WTC11 (cell line): ENCODE results near the gene HORMAD1.

ENCODE experiments used
- CREM ChIP-seq: sonication (generic); formaldehyde crosslinking; IDR thresholded peaks from 2 replicates; pipeline ENCODE4 v1.8.1; 2022; ENCODE audit warnings: mild to moderate bottlenecking, missing genetic modification reagents, moderate library complexity
- CTCF ChIP-seq: fragments of 200-600 bp; IDR thresholded peaks from 2 replicates; pipeline ENCODE4 v1.8.0; 2022; ENCODE audit warnings: antibody characterized with exemption
- E2F5 ChIP-seq: sonication (generic); formaldehyde crosslinking; IDR thresholded peaks from 2 replicates; pipeline ENCODE4 v1.8.1; 2022; ENCODE audit warnings: mild to moderate bottlenecking, moderate library complexity, missing genetic modification reagents
- HMGXB4 ChIP-seq: sonication (generic); formaldehyde crosslinking; IDR thresholded peaks from 2 replicates; pipeline ENCODE4 v1.8.1; 2023; ENCODE audit warnings: mild to moderate bottlenecking, moderate library complexity, missing genetic modification reagents
- NFE2L1 ChIP-seq: sonication (generic); formaldehyde crosslinking; IDR thresholded peaks from 2 replicates; pipeline ENCODE4 v1.8.1; 2023; ENCODE audit warnings: missing genetic modification reagents
- STAT6 ChIP-seq: sonication (generic); formaldehyde crosslinking; conservative IDR thresholded peaks from 2 replicates; pipeline ENCODE4 v1.8.1; 2023; ENCODE audit warnings: mild to moderate bottlenecking, low read depth, missing genetic modification reagents, moderate library complexity

- TF ChIP-seq NFE2L1 (CRISPR knock-in tag) (no peak), CTCF (no peak), HMGXB4 (no peak), STAT6 (CRISPR knock-in tag) (no peak), CREM (no peak), E2F5 (CRISPR knock-in tag) (no peak)
Measured at GRCh38 chr1:150661156-150661555, 59.5 kb downstream of the HORMAD1 start.
